GM23338 (cell line): ENCODE data around the gene PAIP2. TPM values are rescaled to one million over a fixed set of nuclear protein-coding genes. Genes with fewer than 3 reads are reported as not detected.
A peak's percentile ranks its signal among the peaks of the same experiment; 100 is the strongest.

Experiments used
- ATAC-seq: fragments of 200-7000 bp; cut with Tn5 transposase; 3 replicates; pipeline ENCODE4 v1.9.1; 2020
- DNase-seq: peaks from one replicate; pipeline ENCODE4 v3.0.0-alpha.2; 2015; ENCODE audit warnings: low spot score
- H2AFZ ChIP-seq: fragments of 200-600 bp; sonication (generic); 2 replicates; pipeline ENCODE4 v1.8.0; 2016; ENCODE audit warnings: antibody characterized with exemption, mild to moderate bottlenecking, moderate library complexity
- H3F3A ChIP-seq: fragments of 200-600 bp; sonication (generic); replicated peaks from 2 replicates; pipeline ENCODE4 v1.8.0; 2017; ENCODE audit warnings: antibody characterized with exemption, mixed run types, low read depth
- H3K27ac ChIP-seq: fragments of 200-600 bp; sonication (generic); 2 replicates; pipeline ENCODE4 v1.6.1; 2016; ENCODE audit warnings: low read depth
- H3K27me3 ChIP-seq: fragments of 200-600 bp; sonication (generic); 2 replicates; pipeline ENCODE4 v1.8.0; 2016; ENCODE audit warnings: mild to moderate bottlenecking, mixed run types, moderate library complexity; ENCODE audit not compliant: insufficient read depth
- H3K36me3 ChIP-seq: fragments of 200-600 bp; sonication (generic); 2 replicates; pipeline ENCODE4 v1.8.0; 2016; ENCODE audit warnings: mild to moderate bottlenecking; ENCODE audit not compliant: insufficient read depth
- H3K4me1 ChIP-seq: fragments of 200-600 bp; sonication (generic); 2 replicates; pipeline ENCODE4 v1.8.0; 2016; ENCODE audit warnings: mild to moderate bottlenecking, moderate library complexity; ENCODE audit not compliant: insufficient read depth
- H3K4me2 ChIP-seq: fragments of 200-600 bp; sonication (generic); 2 replicates; pipeline ENCODE4 v1.7.1; 2017; ENCODE audit warnings: mixed run types
- H3K4me3 ChIP-seq: fragments of 200-600 bp; sonication (generic); 2 replicates; pipeline ENCODE4 v1.6.1; 2016; ENCODE audit warnings: mixed run types
- H3K79me2 ChIP-seq: fragments of 200-600 bp; sonication (generic); replicated peaks from 2 replicates; pipeline ENCODE4 v1.8.0; 2017; ENCODE audit warnings: mild to moderate bottlenecking; ENCODE audit not compliant: insufficient read depth
- H3K9me2 ChIP-seq: fragments of 200-600 bp; sonication (generic); 2 replicates; pipeline ENCODE4 v1.8.0; 2017; ENCODE audit not compliant: insufficient read depth
- H4K20me1 ChIP-seq: fragments of 200-600 bp; sonication (generic); replicated peaks from 2 replicates; pipeline ENCODE4 v1.8.0; 2017; ENCODE audit warnings: mild to moderate bottlenecking; ENCODE audit not compliant: insufficient read depth
- H3K27ac Mint-ChIP-seq: 2 replicates; pipeline ENCODE4 v1.8.0; 2020; ENCODE audit warnings: inconsistent platforms, mild to moderate bottlenecking, moderate library complexity, mixed read lengths
- H3K27me3 Mint-ChIP-seq: 3 replicates; pipeline ENCODE4 v1.8.0; 2022; ENCODE audit warnings: low read depth, mild to moderate bottlenecking, moderate library complexity, mixed read lengths, inconsistent platforms; ENCODE audit not compliant: insufficient read depth, poor library complexity
- H3K36me3 Mint-ChIP-seq: 3 replicates; pipeline ENCODE4 v1.8.0; 2021; ENCODE audit warnings: low read depth, mild to moderate bottlenecking, inconsistent platforms, moderate library complexity, mixed read lengths
- H3K4me1 Mint-ChIP-seq: 3 replicates; pipeline ENCODE4 v1.8.0; 2020; ENCODE audit warnings: mild to moderate bottlenecking, inconsistent platforms, mixed read lengths
- H3K4me3 Mint-ChIP-seq: 3 replicates; pipeline ENCODE4 v1.8.0; 2021; ENCODE audit warnings: moderate library complexity, mild to moderate bottlenecking, inconsistent platforms, mixed read lengths
- H3K9me3 Mint-ChIP-seq: 3 replicates; pipeline ENCODE4 v1.8.0; 2020; ENCODE audit warnings: moderate library complexity, mild to moderate bottlenecking, inconsistent platforms, mixed read lengths
- CREB1 ChIP-seq: fragments of 250-450 bp; sonication (Bioruptor Pico); IDR thresholded peaks from 2 replicates; pipeline ENCODE4 v1.5.0; 2020; ENCODE audit warnings: low read depth, mild to moderate bottlenecking, moderate library complexity
- CTCF ChIP-seq, 2 experiments: fragments of 200-600 bp in 1 of 2; sonication (generic) in 1 of 2; conservative IDR thresholded peaks; 2 replicates each; pipeline versions ENCODE4 v1.5.1 to v1.6.1; 2016 to 2017; ENCODE audit warnings: antibody characterized with exemption in 2 of 2, low read depth in 2 of 2, mild to moderate bottlenecking in 2 of 2, moderate library complexity in 1 of 2
- ETS1 ChIP-seq: IDR thresholded peaks from 2 replicates; pipeline ENCODE4 v1.6.1; 2016; ENCODE audit warnings: antibody characterized with exemption
- EZH2 ChIP-seq: fragments of 200-600 bp; sonication (generic); IDR thresholded peaks from one replicate; pipeline ENCODE4 v1.8.0; 2017; ENCODE audit warnings: antibody characterized with exemption, mild to moderate bottlenecking, low read depth; ENCODE audit not compliant: unreplicated experiment
- EZH2phosphoT487 ChIP-seq: fragments of 200-600 bp; sonication (generic); IDR thresholded peaks from one replicate; pipeline ENCODE4 v1.8.1; 2018; ENCODE audit warnings: antibody characterized with exemption; ENCODE audit not compliant: unreplicated experiment
- JUNB ChIP-seq: IDR thresholded peaks from one replicate; pipeline ENCODE4 v1.6.1; 2016; ENCODE audit warnings: antibody characterized with exemption; ENCODE audit not compliant: unreplicated experiment
- NANOG ChIP-seq: IDR thresholded peaks from 2 replicates; pipeline ENCODE4 v1.6.1; 2016; ENCODE audit warnings: antibody characterized with exemption, borderline replicate concordance
- POLR2AphosphoS5 ChIP-seq: IDR thresholded peaks from 2 replicates; pipeline ENCODE4 v1.6.1; 2016; ENCODE audit warnings: antibody characterized with exemption, low read depth
- REST ChIP-seq: IDR thresholded peaks from one replicate; pipeline ENCODE4 v1.6.1; 2018; ENCODE audit warnings: antibody characterized with exemption; ENCODE audit not compliant: unreplicated experiment
- STAT1 ChIP-seq: IDR thresholded peaks from one replicate; pipeline ENCODE4 v1.6.1; 2016; ENCODE audit warnings: antibody characterized with exemption; ENCODE audit not compliant: unreplicated experiment
- ZNF114 ChIP-seq: fragments of 250-450 bp; sonication (Bioruptor Pico); IDR thresholded peaks from 2 replicates; pipeline ENCODE4 v1.5.0; 2020; ENCODE audit warnings: mild to moderate bottlenecking, moderate library complexity
- ZNF331 ChIP-seq: fragments of 250-450 bp; sonication (Bioruptor Pico); IDR thresholded peaks from 2 replicates; pipeline ENCODE4 v1.5.0; 2020; ENCODE audit warnings: low read depth, mild to moderate bottlenecking, moderate library complexity
- ZNF462 ChIP-seq: fragments of 250-450 bp; sonication (Bioruptor Pico); IDR thresholded peaks from 2 replicates; pipeline ENCODE4 v1.5.0; 2020; ENCODE audit warnings: mild to moderate bottlenecking, moderate library complexity
- polyA plus RNA-seq: library from polyadenylated mRNA; unstranded; fragments of >200 nt; fragmentation: Nextera tagmentation; extraction: Ambion mirVana; gene quantifications from 2 replicates; pipeline ENCODE4 v1.2.1, GENCODE V29; 2016
- total RNA-seq: library from RNA; depleted of rRNA; stranded (reverse); fragments of >200 nt; shearing (Covaris generic); gene quantifications from 2 replicates; pipeline ENCODE4 v1.2.3, GENCODE V29; 2014

The PAIP2 gene
- total and polyA plus RNA-seq, 2 experiments from 2014 or later = 132 to 277 TPM

GRCh38 chr5:139403418-139403786, 61.7 kb downstream of the PAIP2 start:
- ATAC-seq = peak; percentile 2; the same call in 1 of the 3 replicates
- H3K4me3 ChIP-seq = peak overlapping the region; percentile 65

More at GRCh38 chr5:139403418-139403786, 61.7 kb downstream of the PAIP2 start:
- Histone ChIP-seq H3K79me2 (0 out of 2 replicates have a peak, but pooled peaks cover 3% of the 10 kb centered on the region), H3K27me3 (no peaks in the 10 kb centered on the region), H3K4me1 (peaks cover 16% of the 10 kb centered on the region), H4K20me1 (0 out of 2 replicates have a peak, but pooled peaks cover 5% of the 10 kb centered on the region), H3K36me3 (no peaks in the 10 kb centered on the region), H3F3A (peaks cover 16% of the 10 kb centered on the region), H3K27ac (peak overlapping the region; percentile 94), H3K4me2 (peak overlapping the region; percentile 81), H2AFZ (peak overlapping the region; percentile 76; the same call in 1 of the 2 replicates), H3K9me2 (no peaks in the 10 kb centered on the region)
- TF ChIP-seq ETS1 (no peak), ZNF114 (no peak), CREB1 (CRISPR knock-in tag) (no peak), ZNF331 (no peak), POLR2AphosphoS5 (no peak), JUNB (no peak), CTCF (conservative IDR thresholded peaks at IDR 0.05; ENCODE audit: low read depth in 2 of 2) (no peak), ZNF462 (CRISPR knock-in tag) (no peak), EZH2phosphoT487 (no peak), STAT1 (no peak), EZH2 (no peak), REST (no peak), NANOG (no peak)
- peaks cover 15% of the 10 kb centered on the region for H3K4me1 Mint-ChIP-seq
- H3K27me3 Mint-ChIP-seq = peaks cover 11% of the 10 kb centered on the region
- no peak for DNase-seq
- peak overlapping the region; percentile 95 for H3K4me3 Mint-ChIP-seq
- H3K9me3 Mint-ChIP-seq = no peaks in the 10 kb centered on the region
- H3K27ac Mint-ChIP-seq = peak overlapping the region; percentile 100
- peaks cover 10% of the 10 kb centered on the region for H3K36me3 Mint-ChIP-seq
